ENCODE measurements around the gene TRIM63. TPM values are rescaled to one million over a fixed set of nuclear protein-coding genes. Genes with fewer than 3 reads are reported as not detected.

TRIM63 gene
- total RNA-seq, 1 experiment from 2014 or later, result not detected

DNA sequence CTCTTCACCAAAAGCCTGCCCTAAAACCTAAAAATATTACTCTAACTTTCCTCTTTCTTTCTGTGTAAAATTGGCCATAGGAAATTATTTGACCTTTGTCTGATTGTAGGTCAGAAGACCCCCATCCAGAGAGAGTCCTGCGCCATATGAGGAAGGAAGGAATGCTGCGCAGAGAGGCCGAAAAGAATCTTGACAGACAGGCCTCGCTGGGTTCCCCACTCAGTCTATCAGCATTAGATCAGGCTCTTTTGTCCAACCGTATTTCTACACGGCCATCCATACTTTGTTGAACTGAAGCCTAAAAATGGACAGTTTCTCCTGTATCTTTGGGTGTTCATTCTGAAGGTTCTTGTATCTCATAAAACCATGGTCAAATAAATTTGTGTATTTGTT, 17.2 kb downstream of the TRIM63 start:
- no peak overlapping the region for H3K27ac ChIP-seq (ENCODE audit: low read depth, low read length, poor library complexity, severe bottlenecking)
- POLR2A ChIA-PET (ENCODE audit: low non-redundant PET), result no interaction called here
- no peak for DNase-seq (ENCODE audit: low spot score)
- peaks cover 81% of the 10 kb centered on the region for H3K27me3 ChIP-seq (replicated peaks; ENCODE audit: insufficient read depth, low read depth, low read length, poor library complexity)
- no peaks in the 10 kb centered on the region for H3K9me3 ChIP-seq (ENCODE audit: low read depth, low read length, poor library complexity, severe bottlenecking)
- no peak for TF ChIP-seq EZH2 (IDR thresholded peaks at IDR 0.05; ENCODE audit: borderline replicate concordance, low read depth, low read length, poor library complexity, severe bottlenecking)
- TF ChIP-seq, protein P1, sequence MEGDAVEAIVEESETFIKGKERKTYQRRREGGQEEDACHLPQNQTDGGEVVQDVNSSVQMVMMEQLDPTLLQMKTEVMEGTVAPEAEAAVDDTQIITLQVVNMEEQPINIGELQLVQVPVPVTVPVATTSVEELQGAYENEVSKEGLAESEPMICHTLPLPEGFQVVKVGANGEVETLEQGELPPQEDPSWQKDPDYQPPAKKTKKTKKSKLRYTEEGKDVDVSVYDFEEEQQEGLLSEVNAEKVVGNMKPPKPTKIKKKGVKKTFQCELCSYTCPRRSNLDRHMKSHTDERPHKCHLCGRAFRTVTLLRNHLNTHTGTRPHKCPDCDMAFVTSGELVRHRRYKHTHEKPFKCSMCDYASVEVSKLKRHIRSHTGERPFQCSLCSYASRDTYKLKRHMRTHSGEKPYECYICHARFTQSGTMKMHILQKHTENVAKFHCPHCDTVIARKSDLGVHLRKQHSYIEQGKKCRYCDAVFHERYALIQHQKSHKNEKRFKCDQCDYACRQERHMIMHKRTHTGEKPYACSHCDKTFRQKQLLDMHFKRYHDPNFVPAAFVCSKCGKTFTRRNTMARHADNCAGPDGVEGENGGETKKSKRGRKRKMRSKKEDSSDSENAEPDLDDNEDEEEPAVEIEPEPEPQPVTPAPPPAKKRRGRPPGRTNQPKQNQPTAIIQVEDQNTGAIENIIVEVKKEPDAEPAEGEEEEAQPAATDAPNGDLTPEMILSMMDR (conservative IDR thresholded peaks at IDR 0.05; ENCODE audit: low read depth, low read length), result no peak
- no peaks in the 10 kb centered on the region for H3K4me1 ChIP-seq (ENCODE audit: insufficient read depth, low read length, poor library complexity, severe bottlenecking)
- intact Hi-C loops (cut with micrococcal nuclease; ENCODE audit: unreplicated experiment), result no loop called here
- CTCF ChIA-PET, result no interaction called here
- no peaks in the 10 kb centered on the region for H3K36me3 ChIP-seq (ENCODE audit: insufficient read depth, low read length, poor library complexity, severe bottlenecking)
- BruUV-seq (replicated peaks), result no TSS peak
- H3K4me3 ChIP-seq (ENCODE audit: low read depth, low read length, poor library complexity, severe bottlenecking), result no peak overlapping the region

DNA sequence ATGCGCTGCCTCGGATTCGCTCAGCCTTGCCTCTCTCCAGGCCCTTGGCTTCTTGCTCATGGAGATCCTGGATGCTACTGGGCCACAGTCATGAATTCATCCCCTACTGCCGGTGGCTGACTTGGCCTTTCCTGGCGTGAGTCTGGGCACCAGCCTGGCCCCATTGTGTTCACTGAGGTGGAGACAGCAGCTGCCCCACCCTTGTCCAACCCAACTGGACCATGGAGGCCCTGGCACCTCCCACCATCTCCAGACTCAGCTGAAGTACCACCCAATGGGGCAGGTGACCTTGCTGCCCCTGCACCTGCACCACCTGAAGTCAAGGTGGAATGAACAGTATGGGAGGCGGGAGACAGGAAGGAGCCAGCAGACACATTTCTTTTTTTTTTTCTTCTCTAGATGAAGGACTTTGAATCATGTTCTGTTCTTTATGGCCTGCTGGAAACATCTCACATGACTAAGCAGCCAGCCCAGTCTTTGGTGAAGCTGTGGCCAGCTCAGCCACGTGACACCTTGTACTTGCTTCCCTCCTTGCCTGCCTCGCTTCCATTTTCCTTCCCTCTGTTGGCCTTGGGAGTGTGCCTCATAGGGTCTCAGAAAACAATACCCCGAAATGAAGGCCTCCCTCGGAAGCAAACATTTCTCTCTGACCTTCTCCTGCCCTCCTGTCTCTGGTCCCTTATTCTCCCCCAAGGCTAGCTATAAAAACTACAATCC, 17.7 kb downstream of the TRIM63 start:
- H3K27me3 ChIP-seq (replicated peaks; ENCODE audit: insufficient read depth, low read depth, low read length, poor library complexity), result peaks cover 82% of the 10 kb centered on the region
- TF ChIP-seq, protein P1 (conservative IDR thresholded peaks at IDR 0.05; ENCODE audit: low read depth, low read length), result no peak
- TF ChIP-seq EZH2 (IDR thresholded peaks at IDR 0.05; ENCODE audit: borderline replicate concordance, low read depth, low read length, poor library complexity, severe bottlenecking), result no peak
- POLR2A ChIA-PET (ENCODE audit: low non-redundant PET), result no interaction called here
- no peaks in the 10 kb centered on the region for H3K9me3 ChIP-seq (ENCODE audit: low read depth, low read length, poor library complexity, severe bottlenecking)
- intact Hi-C loops (cut with micrococcal nuclease; ENCODE audit: unreplicated experiment), result no loop called here
- no TSS peak for BruUV-seq (replicated peaks)
- H3K36me3 ChIP-seq (ENCODE audit: insufficient read depth, low read length, poor library complexity, severe bottlenecking), result no peaks in the 10 kb centered on the region
- no peak overlapping the region for H3K4me3 ChIP-seq (ENCODE audit: low read depth, low read length, poor library complexity, severe bottlenecking)
- no peaks in the 10 kb centered on the region for H3K4me1 ChIP-seq (ENCODE audit: insufficient read depth, low read length, poor library complexity, severe bottlenecking)
- no peak for DNase-seq (ENCODE audit: low spot score)
- no peak overlapping the region for H3K27ac ChIP-seq (ENCODE audit: low read depth, low read length, poor library complexity, severe bottlenecking)
- CTCF ChIA-PET, result no interaction called here

DNA sequence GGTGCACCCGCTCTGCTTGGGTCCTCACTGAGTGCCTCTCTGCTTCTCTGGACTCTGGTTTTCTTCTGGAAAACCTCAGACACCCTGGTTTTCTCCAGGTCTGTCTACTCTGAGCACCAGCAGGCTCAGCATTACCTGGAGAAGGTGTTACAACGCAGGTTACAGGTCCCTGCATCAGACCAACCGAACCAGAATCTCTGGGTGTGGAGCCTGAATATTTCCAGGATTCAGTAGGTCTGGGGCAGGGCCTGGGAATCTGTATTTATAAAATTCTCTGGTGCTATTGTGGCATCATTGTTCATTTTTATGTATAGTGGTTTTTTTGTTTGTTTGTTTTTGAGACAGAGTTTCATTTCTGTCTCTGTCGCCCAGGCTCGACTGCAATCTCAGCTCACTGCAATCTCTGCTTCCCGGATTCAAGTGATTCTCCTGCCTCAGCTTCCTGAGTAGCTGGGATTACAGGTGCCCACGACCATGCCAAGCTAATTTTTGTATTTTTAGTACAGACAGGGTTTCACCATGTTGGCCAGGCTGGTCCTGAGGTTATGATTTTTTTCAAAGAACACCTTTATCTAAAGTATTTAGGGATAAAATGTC, 20.1 kb downstream of the TRIM63 start:
- intact Hi-C loops (cut with micrococcal nuclease; ENCODE audit: unreplicated experiment), result no loop called here
- CTCF ChIA-PET, result no interaction called here
- no TSS peak for BruUV-seq (replicated peaks)

More for the DNA sequence above, 20.1 kb downstream of the TRIM63 start:
- Histone ChIP-seq H3K27me3 (replicated peaks; ENCODE audit: insufficient read depth, low read depth, low read length, poor library complexity) (peaks cover 93% of the 10 kb centered on the region), H3K27ac (ENCODE audit: low read depth, low read length, poor library complexity, severe bottlenecking) (no peak overlapping the region), H3K9me3 (ENCODE audit: low read depth, low read length, poor library complexity, severe bottlenecking) (no peaks in the 10 kb centered on the region), H3K4me1 (ENCODE audit: insufficient read depth, low read length, poor library complexity, severe bottlenecking) (no peaks in the 10 kb centered on the region), H3K36me3 (ENCODE audit: insufficient read depth, low read length, poor library complexity, severe bottlenecking) (no peaks in the 10 kb centered on the region), H3K4me3 (ENCODE audit: low read depth, low read length, poor library complexity, severe bottlenecking) (no peak overlapping the region)
- TF ChIP-seq, protein P1 (conservative IDR thresholded peaks at IDR 0.05; ENCODE audit: low read depth, low read length), result no peak
- TF ChIP-seq EZH2 (IDR thresholded peaks at IDR 0.05; ENCODE audit: borderline replicate concordance, low read depth, low read length, poor library complexity, severe bottlenecking), result no peak
- DNase-seq (ENCODE audit: low spot score), result no peak
- POLR2A ChIA-PET (ENCODE audit: low non-redundant PET), result no interaction called here

All from A673 (cell line).